GM21528 (cell line): ENCODE results near the gene CPED1.
A peak's percentile ranks its signal among the peaks of the same experiment; 100 is the strongest.
"Not testable (repeated sequence)": the region's sequence is repeated elsewhere in the genome, so short reads cannot be mapped to it uniquely, and the experiment has no call there.

Source experiments
- ATAC-seq: cut with Tn5 transposase; IDR thresholded peaks from one replicate; pipeline ENCODE4 v1.9.1; 2021; ENCODE audit warnings: mild to moderate bottlenecking, moderate library complexity; ENCODE audit not compliant: unreplicated experiment, low FRiP score

CPED1 gene

GRCh38 chr7:121164247-121164646 lies 175.7 kb downstream of the CPED1 start:
- ATAC-seq = no peak

GRCh38 chr7:121166916-121167315 lies 178.4 kb downstream of the CPED1 start:
- ATAC-seq = no peak

- ATAC-seq = no peak
These were observed 179.5 kb downstream of the CPED1 start for GRCh38 chr7:121167971-121168370.

GRCh38 chr7:121169469-121169868 lies 181.0 kb downstream of the CPED1 start:
- no peak for ATAC-seq

GRCh38 chr7:121172484-121172883 lies 184.0 kb downstream of the CPED1 start:
- ATAC-seq = no peak

- no peak for ATAC-seq
These were observed 187.3 kb downstream of the CPED1 start for GRCh38 chr7:121175826-121176225.

- no peak for ATAC-seq
These were observed 189.9 kb downstream of the CPED1 start for GRCh38 chr7:121178452-121178851.

GRCh38 chr7:121178869-121179497 lies 190.5 kb downstream of the CPED1 start:
- ATAC-seq = peak; percentile 51

- ATAC-seq = peak; percentile 90
These were observed 192.0 kb downstream of the CPED1 start for GRCh38 chr7:121180436-121181063.

- no peak for ATAC-seq
These were observed 192.8 kb downstream of the CPED1 start for GRCh38 chr7:121181357-121181756.

GRCh38 chr7:121182281-121182680 lies 193.8 kb downstream of the CPED1 start:
- ATAC-seq = no peak

- no peak for ATAC-seq
These were observed 194.4 kb downstream of the CPED1 start for GRCh38 chr7:121182902-121183301.

GRCh38 chr7:121183883-121184282 lies 195.4 kb downstream of the CPED1 start:
- ATAC-seq = not testable (repeated sequence)

GRCh38 chr7:121186746-121187145 lies 198.2 kb downstream of the CPED1 start:
- peak; percentile 49 for ATAC-seq

- ATAC-seq = peak; percentile 87
These were observed 198.7 kb downstream of the CPED1 start for GRCh38 chr7:121187222-121187621.

GRCh38 chr7:121187676-121188075 lies 199.2 kb downstream of the CPED1 start:
- no peak for ATAC-seq

GRCh38 chr7:121192834-121193233 lies 204.3 kb downstream of the CPED1 start:
- no peak for ATAC-seq

- ATAC-seq = no peak
These were observed 206.5 kb downstream of the CPED1 start for GRCh38 chr7:121195010-121195409.

- ATAC-seq = no peak
These were observed 207.4 kb downstream of the CPED1 start for GRCh38 chr7:121195874-121196273.

GRCh38 chr7:121196286-121196685 lies 207.8 kb downstream of the CPED1 start:
- ATAC-seq = no peak

- ATAC-seq = no peak
These were observed 208.9 kb downstream of the CPED1 start for GRCh38 chr7:121197455-121197854.

- ATAC-seq = no peak
These were observed 210.0 kb downstream of the CPED1 start for GRCh38 chr7:121198502-121198901.
